DMS153 treated with DMSO at 0.1 percent for 48 hours (cell line): ENCODE data around the gene SLC11A1.

Experiments
- DNase-seq: peaks from one replicate; lab custom pipeline; 2025; ENCODE audit not compliant: unreplicated experiment; lab: John Stamatoyannopoulos, UW

The SLC11A1 gene, protein sequence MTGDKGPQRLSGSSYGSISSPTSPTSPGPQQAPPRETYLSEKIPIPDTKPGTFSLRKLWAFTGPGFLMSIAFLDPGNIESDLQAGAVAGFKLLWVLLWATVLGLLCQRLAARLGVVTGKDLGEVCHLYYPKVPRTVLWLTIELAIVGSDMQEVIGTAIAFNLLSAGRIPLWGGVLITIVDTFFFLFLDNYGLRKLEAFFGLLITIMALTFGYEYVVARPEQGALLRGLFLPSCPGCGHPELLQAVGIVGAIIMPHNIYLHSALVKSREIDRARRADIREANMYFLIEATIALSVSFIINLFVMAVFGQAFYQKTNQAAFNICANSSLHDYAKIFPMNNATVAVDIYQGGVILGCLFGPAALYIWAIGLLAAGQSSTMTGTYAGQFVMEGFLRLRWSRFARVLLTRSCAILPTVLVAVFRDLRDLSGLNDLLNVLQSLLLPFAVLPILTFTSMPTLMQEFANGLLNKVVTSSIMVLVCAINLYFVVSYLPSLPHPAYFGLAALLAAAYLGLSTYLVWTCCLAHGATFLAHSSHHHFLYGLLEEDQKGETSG

DNA sequence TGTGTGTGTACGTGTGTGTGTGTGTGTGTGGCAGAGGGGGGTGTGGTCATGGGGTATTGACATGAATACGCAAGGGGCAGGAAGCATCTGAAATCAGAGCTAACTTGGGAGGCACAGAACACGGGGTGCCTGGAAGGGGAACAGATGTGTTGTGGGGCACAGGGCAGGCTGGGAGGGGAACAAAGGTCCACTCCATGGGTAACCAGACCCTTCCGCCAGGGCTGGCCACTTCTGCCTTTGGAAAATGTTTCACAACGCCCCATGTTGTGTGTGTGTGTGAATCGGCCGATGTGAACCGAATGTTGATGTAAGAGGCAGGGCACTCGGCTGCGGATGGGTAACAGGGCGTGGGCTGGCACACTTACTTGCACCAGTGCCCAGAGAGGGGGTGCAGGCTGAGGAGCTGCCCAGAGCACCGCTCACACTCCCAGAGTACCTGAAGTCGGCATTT, at the start of gene SLC11A1:
Gene SLC11A1 (plus strand): TSS at position 358 of the 451 bp plus-strand sequence. CDS start 96 bp downstream, outside the sequence.
- no peak for DNase-seq

GRCh38 chr2:218332288-218332687, 49.8 kb upstream of the SLC11A1 start:
- no peak for DNase-seq

GRCh38 chr2:218332920-218333645, 49.0 kb upstream of the SLC11A1 start:
- no peak for DNase-seq

- no peak for DNase-seq
Measured at GRCh38 chr2:218334531-218334930, 47.5 kb upstream of the SLC11A1 start.

DNA sequence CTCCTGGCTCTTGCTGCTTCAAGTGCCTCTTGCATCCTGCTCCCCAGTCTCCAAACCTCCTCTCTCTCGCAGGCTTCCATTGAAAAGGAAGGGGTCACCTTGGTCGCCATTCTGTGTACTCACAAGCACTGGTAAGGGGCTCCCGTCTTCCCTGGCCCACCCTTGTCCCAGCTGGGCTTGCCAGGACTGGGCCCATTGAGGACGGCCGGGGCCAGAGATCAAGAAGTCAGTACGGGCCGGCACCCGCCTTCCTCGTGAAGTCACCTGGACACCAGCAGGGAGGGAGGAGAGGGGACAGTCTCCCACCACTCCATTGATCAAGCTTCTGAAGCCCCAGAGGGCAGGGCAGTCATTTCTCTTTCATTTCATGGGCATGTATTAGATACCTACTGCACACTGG, 41.4 kb upstream of the SLC11A1 start:
- no peak for DNase-seq

DNA sequence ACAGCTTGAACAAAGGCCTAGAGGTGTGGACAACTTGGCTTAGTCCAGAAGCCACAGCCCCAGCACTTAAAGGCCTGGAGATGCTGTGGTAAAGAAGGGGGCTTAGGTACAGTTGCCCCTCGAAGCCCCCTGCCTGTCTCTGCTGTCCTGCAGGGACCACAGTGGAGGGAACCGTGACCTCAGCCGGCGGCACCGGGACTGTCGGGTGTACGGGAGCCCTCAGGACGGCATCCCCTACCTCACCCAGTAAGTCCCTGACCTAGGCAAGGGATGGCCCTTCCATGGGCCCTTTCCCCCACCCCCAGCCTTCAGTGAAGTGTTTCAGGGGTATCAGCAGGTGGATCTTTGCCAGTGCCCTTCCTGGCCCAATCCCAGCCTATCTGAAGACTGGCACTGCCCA, 40.7 kb upstream of the SLC11A1 start:
- DNase-seq, result no peak

DNA sequence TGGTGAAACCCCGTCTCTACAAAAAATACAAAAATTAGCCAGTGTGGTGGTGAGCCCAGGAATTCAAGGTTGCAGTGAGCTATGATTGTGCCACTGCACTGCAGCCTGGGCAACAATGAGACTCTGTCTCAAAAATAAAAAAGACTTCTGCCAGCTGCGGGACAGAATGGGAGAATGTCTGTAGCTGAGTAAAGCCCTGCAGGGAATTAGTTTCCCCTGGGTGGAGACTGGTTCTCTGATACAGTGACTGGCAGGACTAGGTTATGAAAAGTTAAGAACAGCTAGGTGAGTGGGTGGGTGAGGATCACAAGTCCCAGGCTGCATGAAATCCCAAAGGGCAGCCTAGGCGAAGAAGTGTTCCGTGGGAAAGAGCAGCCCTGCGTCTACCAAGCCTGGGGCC, 39.2 kb upstream of the SLC11A1 start:
- DNase-seq, result no peak

DNA sequence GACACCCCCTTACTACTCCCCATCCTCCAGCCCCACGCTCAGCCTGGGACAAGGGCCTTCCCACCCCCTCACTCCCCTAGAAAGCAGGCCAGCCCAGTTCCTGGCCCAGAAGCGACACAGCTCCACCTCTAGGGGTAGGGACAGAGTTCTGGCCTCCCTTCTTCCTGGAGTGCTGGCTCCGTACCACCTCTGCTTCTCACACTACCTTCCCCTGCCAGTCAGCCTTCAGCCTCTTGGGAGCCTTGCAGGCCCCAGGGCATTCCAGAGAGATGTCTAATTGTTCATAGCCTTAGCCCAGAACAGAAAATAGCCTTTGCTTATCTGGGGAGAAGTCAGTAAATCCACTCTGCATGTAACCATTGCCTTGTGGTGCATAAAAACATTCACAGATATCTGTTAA, 38.5 kb upstream of the SLC11A1 start:
- no peak for DNase-seq

DNA sequence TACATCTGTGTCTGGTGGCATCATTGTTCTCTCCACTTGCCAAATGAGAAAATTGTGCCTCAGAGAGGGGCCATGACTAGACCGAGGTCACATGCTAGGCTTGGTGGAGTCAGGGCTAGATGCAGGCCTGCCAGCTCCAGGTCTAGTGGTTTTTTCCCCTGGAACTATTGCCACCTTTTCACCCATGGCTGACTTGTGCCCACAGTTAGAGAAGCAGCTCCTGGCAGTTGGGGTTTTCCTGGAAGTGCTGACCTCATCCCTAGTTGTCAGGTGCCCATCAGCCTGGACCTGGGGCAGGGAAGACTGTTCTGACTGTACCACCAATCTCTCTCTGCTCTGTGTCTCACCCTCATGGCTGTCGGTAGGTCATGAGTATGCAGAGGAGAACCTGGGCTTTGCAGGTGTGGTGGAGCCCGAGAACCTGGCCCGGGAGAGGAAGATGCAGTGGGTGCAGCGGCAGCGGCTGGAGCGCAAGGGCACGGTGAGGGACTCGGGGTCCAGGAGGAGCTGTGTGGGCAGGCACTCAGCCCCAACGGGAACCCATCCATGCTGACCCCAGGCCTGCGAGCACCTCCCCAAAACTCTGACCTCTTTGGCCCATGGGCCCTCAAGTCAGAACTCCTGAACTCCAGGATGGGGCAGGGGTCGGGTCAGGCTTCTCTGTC, 37.9 kb upstream of the SLC11A1 start:
- no peak for DNase-seq

DNA sequence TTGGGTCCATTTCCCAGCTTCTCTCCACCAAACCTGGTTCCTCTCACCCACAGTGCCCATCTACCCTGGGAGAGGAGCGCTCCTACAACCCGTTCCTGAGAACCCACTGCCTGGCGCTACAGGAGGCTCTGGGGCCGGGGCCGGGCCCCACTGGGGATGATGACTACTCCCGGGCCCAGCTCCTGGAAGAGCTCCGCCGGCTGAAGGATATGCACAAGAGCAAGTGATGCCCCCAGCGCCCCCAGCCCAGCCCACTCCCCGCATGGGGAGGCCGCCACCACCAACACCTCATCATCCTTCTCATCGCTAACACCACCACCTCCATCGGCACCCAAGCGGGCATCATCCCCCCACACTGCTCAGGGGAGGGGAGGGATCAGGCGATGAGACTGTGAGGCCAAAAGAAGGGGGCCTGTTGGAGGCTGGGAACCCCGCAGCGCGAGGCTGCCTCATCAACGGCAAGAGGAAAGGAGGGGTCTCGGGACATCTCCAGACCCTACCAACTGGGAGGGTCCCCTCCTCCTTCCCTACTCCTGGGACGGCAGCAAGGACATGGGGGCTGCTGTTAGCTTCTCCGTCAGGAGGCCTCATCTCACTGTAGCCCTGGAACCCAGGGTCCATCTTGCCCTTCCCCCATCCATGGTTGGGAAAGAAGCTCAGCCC, 37.2 kb upstream of the SLC11A1 start:
- DNase-seq, result no peak

- peak; percentile 1 for DNase-seq
Measured at GRCh38 chr2:218345491-218346236, 36.4 kb upstream of the SLC11A1 start.

DNA sequence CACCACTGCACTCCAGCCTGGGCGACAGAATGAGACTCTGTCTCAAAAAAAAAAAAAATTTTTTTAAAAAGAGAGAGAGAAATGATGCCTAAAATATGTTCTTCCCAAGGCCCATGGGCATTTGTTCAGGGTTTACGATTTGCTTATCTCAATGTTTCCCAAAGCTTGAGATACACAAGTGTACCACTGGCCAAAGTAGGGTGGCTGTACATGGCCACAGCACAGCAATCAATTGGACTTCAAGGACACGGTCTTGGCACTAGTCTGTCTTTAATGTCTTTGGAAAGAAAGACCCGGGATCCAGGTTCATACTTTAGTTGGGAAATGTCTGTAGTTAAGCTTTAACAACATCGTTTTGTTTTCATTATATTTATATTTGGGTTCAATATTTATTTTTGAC, 34.9 kb upstream of the SLC11A1 start:
- no peak for DNase-seq

DNA sequence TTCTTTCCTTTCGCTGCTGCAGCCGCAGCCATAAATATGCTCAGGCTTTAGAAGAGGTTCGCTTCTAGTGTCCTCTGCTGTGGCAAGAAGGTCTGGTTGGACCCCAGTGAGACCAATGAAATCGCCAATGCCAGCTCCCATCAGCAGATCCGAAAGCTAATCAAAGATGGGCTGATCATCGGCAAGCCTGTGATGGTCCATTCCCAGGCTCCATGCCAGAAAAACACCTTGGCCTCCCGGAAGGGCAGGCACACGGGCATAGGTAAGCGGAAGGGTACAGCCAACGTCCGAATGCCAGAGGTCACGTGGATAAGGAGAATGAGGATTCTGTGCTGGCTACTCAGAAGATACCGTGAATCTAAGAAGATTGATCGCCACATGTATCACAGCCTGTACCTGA, 28.0 kb upstream of the SLC11A1 start:
- DNase-seq, result no peak

DNA sequence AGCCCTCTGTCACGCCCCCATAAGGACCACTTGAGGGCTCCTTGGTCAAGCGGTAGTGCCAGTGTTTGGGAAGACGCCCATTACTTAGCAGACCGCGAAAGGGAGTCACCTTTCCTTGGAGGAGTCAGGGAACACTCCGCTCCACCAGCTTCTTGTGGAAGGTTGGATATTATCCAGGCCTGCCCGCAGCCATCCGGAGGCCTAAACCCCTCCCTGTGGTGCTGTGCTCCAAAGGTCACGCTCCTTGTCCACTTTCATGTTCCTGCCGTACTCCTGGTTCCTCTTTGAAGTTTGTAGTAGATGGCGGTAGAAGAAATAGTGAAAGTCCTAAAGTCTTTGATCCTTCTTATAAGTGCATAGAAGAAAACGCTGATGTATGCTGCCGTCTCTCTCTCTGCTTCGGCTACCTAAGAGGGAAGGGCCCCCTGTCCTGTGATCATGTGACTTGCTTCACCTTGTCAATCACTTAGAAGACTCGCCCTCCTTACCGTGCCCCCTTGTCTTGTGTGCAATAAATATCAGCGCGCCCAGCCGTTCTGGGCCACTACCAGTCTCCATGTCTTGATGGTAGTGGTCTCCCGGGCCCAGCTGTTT, 27.1 kb upstream of the SLC11A1 start:
- DNase-seq, result no peak

GRCh38 chr2:218357236-218358177, 24.6 kb upstream of the SLC11A1 start:
- no peak for DNase-seq

DNA sequence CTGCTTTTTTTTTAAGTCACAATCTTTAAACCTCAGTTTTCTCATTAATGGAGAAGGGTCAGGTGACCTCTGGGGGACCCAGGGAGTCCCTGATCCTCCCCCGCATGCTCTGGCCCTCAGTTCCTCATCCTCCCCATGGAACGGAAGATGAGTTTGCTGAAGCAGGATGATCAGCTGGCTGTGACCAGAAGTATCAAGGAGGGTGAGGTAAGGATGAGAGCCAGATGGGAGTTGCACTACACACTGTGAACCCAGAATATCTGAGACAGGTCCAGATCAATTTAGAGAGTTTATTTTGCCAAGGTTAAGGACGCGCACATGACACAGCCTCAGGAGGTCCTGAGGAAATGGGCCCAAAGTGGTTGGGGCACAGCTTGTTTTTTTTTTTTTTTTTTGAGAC, 21.6 kb upstream of the SLC11A1 start:
- DNase-seq, result no peak

- DNase-seq, result no peak
Measured at GRCh38 chr2:218362606-218363005, 19.5 kb upstream of the SLC11A1 start.

DNA sequence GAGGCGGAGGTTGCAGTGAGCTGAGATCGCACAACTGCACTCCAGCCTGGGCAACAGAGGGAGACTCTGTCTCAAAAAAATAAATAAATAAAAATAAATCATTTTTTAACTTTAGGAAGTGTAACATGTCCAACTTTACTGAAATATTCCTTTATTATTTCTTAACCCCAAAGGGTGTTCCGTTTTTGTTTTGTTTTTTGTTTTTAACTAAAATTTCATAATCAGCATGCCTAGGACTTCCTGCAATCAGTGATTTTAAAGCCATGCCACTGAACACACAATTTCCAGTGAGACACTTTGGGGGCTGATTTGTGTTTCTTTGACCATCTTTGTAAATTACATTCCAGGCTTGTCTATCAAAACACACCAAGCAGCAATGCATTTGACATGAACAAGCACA, 18.3 kb upstream of the SLC11A1 start:
- no peak for DNase-seq

- DNase-seq, result no peak
Measured at GRCh38 chr2:218364196-218364595, 17.9 kb upstream of the SLC11A1 start.
